ENCODE data around the gene LSP1.

LSP1 gene

GRCh38 chr11:1837171-1838076 is 15.5 kb upstream of the LSP1 start:
- peak; percentile 66 for DNase-seq (ENCODE audit: low read depth)

- no peak for DNase-seq (ENCODE audit: low read depth)
Measured at GRCh38 chr11:1838077-1838425, 14.8 kb upstream of the LSP1 start.

- DNase-seq (ENCODE audit: low read depth), result no peak
Measured at GRCh38 chr11:1838426-1839144, 14.3 kb upstream of the LSP1 start, which contains the start of gene TNNI2. TNNI2 (plus strand) TSS chr11:1838981; CDS start chr11:1839697, 716 bp downstream.

- DNase-seq (ENCODE audit: low read depth), result no peak
Measured at GRCh38 chr11:1839204-1839923, 13.5 kb upstream of the LSP1 start.

GRCh38 chr11:1839924-1840779 is 12.7 kb upstream of the LSP1 start:
- DNase-seq (ENCODE audit: low read depth), result no peak

GRCh38 chr11:1840780-1841480 is 12.0 kb upstream of the LSP1 start:
- DNase-seq (ENCODE audit: low read depth), result no peak

- no peak for DNase-seq (ENCODE audit: low read depth)
Measured at GRCh38 chr11:1841511-1842148, 11.3 kb upstream of the LSP1 start.

GRCh38 chr11:1842149-1843097 is 10.5 kb upstream of the LSP1 start:
- no peak for DNase-seq (ENCODE audit: low read depth)

- DNase-seq (ENCODE audit: low read depth), result no peak
Measured at GRCh38 chr11:1843098-1843473, 9.8 kb upstream of the LSP1 start.

- no peak for DNase-seq (ENCODE audit: low read depth)
Measured at GRCh38 chr11:1843796-1844195, 9.1 kb upstream of the LSP1 start.

- no peak for DNase-seq (ENCODE audit: low read depth)
Measured at GRCh38 chr11:1844221-1845094, 8.4 kb upstream of the LSP1 start.

GRCh38 chr11:1845095-1845429 is 7.8 kb upstream of the LSP1 start:
- DNase-seq (ENCODE audit: low read depth), result no peak

- no peak for DNase-seq (ENCODE audit: low read depth)
Measured at GRCh38 chr11:1845561-1846452, 7.1 kb upstream of the LSP1 start.

- no peak for DNase-seq (ENCODE audit: low read depth)
Measured at GRCh38 chr11:1846453-1846932, 6.4 kb upstream of the LSP1 start.

GRCh38 chr11:1847006-1847735 is 5.7 kb upstream of the LSP1 start:
- DNase-seq (ENCODE audit: low read depth), result no peak

- no peak for DNase-seq (ENCODE audit: low read depth)
Measured at GRCh38 chr11:1847926-1848639, 4.8 kb upstream of the LSP1 start.

Data from fibroblast of the conjunctiva (primary cell).